ENCODE measurements around the gene PITRM1.

PITRM1 gene

GRCh38 chr10:3207351-3207750, 34.8 kb upstream of the PITRM1 start:
- no peak overlapping the region for H3K23ac ChIP-seq (ENCODE audit: low read length in 2 of 2)

DNA sequence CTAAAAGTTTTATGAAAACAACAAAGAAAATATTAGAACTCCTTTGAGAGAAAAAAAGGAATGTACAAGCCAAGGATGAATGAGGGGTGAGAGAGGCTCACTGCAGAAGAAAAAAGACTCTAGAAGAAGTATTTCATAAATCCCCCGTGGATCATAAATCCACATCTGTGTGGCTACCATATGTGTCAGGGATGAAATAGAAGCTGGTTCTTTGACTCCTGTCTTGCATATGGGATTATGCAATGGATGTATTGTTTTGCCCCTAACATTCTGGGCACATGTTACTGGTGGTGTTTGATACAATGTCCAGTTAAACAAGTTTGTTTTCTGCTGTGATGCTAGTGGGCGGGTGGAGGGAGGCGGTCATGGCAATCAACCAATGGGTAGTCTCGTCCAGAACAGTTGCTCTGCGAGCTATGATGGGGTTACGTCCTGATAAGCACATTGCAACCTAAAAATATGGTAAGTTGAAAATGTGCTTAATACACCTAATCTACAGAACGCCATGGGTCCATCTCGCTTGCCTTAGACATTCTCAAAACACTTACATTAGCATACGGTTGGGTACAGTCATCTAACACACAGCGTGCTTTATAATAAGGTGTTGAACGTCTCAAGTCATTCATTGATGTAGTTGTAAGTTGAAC, 34.1 kb upstream of the PITRM1 start:
- Histone ChIP-seq H2BK15ac (ENCODE audit: low read depth, poor library complexity, severe bottlenecking) (no peak overlapping the region), H3K23ac (ENCODE audit: low read length in 2 of 2) (no peak overlapping the region), H3K4ac (ENCODE audit: low read depth in 1 of 2, low read length in 2 of 2) (no peak overlapping the region), H2BK120ac (ENCODE audit: low read depth, low read length) (no peak overlapping the region), H3K18ac (ENCODE audit: low read depth in 1 of 2, low read length in 2 of 2) (no peak overlapping the region), H3K27ac (ENCODE audit: low read length, poor library complexity, severe bottlenecking) (no peak overlapping the region), H3K4me1 (ENCODE audit: control insufficient read depth, insufficient read depth, low read depth, low read length) (no peaks in the 10 kb centered on the region), H2AK5ac (ENCODE audit: low read length, severe bottlenecking) (no peak overlapping the region), H2AFZ (ENCODE audit: low read depth, low read length) (no peak overlapping the region), H3K79me1 (replicated peaks; ENCODE audit: low read length, poor library complexity, severe bottlenecking) (no peaks in the 10 kb centered on the region), H3K14ac (ENCODE audit: low read length in 2 of 2) (no peak overlapping the region), H3K4me2 (ENCODE audit: low read length, poor library complexity, severe bottlenecking) (no peak overlapping the region), H3K36me3 (ENCODE audit: control insufficient read depth in 1 of 2, insufficient read depth in 2 of 2, low read depth in 1 of 2, low read length in 2 of 2) (no peaks in the 10 kb centered on the region), H3K4me3 (ENCODE audit: insufficient read depth in 1 of 2, low read depth in 1 of 2, low read length in 2 of 2) (no peak overlapping the region), H4K91ac (ENCODE audit: low read length) (no peak overlapping the region), H2BK5ac (ENCODE audit: low read depth, low read length, poor library complexity, severe bottlenecking) (no peak overlapping the region), H3K9me3 (ENCODE audit: control insufficient read depth, low read length) (no peaks in the 10 kb centered on the region), H4K8ac (ENCODE audit: low read length) (no peak overlapping the region), H3K27me3 (ENCODE audit: control insufficient read depth in 1 of 2, insufficient read depth in 1 of 2, low read length in 2 of 2) (peaks cover 0 to 35% of the 10 kb centered on the region in 2 experiments), H3K9ac (ENCODE audit: low read length) (no peak overlapping the region), H2BK12ac (ENCODE audit: low read length in 2 of 2) (no peak overlapping the region)
- WGBS: 95% methylated on average over 8 of the region's 11 CpGs
- no peak for DNase-seq

More at GRCh38 chr10:3207351-3207750, 34.8 kb upstream of the PITRM1 start:
- Histone ChIP-seq H3K4ac (ENCODE audit: low read depth in 1 of 2, low read length in 2 of 2) (no peak overlapping the region), H3K14ac (ENCODE audit: low read length in 2 of 2) (peak overlapping the region in 1 of 2 experiments; percentile 38), H3K36me3 (ENCODE audit: control insufficient read depth in 1 of 2, insufficient read depth in 2 of 2, low read depth in 1 of 2, low read length in 2 of 2) (no peaks in the 10 kb centered on the region), H3K9ac (ENCODE audit: low read length) (no peak overlapping the region), H3K79me1 (replicated peaks; ENCODE audit: low read length, poor library complexity, severe bottlenecking) (no peaks in the 10 kb centered on the region), H2BK120ac (ENCODE audit: low read depth, low read length) (no peak overlapping the region), H4K8ac (ENCODE audit: low read length) (no peak overlapping the region), H2AFZ (ENCODE audit: low read depth, low read length) (no peak overlapping the region), H3K27me3 (ENCODE audit: control insufficient read depth in 1 of 2, insufficient read depth in 1 of 2, low read length in 2 of 2) (peaks cover 0 to 32% of the 10 kb centered on the region in 2 experiments), H3K4me1 (ENCODE audit: control insufficient read depth, insufficient read depth, low read depth, low read length) (no peaks in the 10 kb centered on the region), H2BK5ac (ENCODE audit: low read depth, low read length, poor library complexity, severe bottlenecking) (no peak overlapping the region), H3K27ac (ENCODE audit: low read length, poor library complexity, severe bottlenecking) (no peak overlapping the region), H3K9me3 (ENCODE audit: control insufficient read depth, low read length) (no peaks in the 10 kb centered on the region), H4K91ac (ENCODE audit: low read length) (no peak overlapping the region), H2AK5ac (ENCODE audit: low read length, severe bottlenecking) (no peak overlapping the region), H3K18ac (ENCODE audit: low read depth in 1 of 2, low read length in 2 of 2) (no peak overlapping the region), H3K4me2 (ENCODE audit: low read length, poor library complexity, severe bottlenecking) (no peak overlapping the region), H3K4me3 (ENCODE audit: insufficient read depth in 1 of 2, low read depth in 1 of 2, low read length in 2 of 2) (no peak overlapping the region), H2BK15ac (ENCODE audit: low read depth, poor library complexity, severe bottlenecking) (no peak overlapping the region), H2BK12ac (ENCODE audit: low read length in 2 of 2) (peak overlapping the region in 1 of 2 experiments; percentile 11)
- 83% methylated on average over 8 of the region's 8 CpGs for WGBS
- no peak for DNase-seq

DNA sequence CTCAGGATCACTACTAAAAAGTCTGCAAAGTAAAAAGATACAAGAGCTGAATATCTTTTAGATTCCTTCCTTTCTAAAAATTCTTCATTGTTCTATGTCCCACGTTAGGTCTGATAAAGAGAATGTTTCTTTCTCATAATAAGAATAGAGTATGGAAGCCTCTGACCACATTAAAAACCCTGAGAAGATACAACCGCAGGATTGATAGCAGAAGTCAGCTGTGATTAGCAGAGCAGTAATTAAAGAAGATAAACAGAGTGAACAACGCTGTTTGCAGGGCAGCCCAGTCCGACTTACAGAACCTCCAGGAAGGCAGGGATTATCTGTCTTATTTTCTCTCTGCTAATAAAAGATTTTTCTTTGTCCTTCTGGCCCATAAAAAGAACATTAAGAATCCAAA, 31.4 kb upstream of the PITRM1 start:
- peaks cover under 1% of the 10 kb centered on the region for H3K4me1 ChIP-seq (ENCODE audit: control insufficient read depth, insufficient read depth, low read depth, low read length)
- no peak overlapping the region for H2AK5ac ChIP-seq (ENCODE audit: low read length, severe bottlenecking)
- no peak overlapping the region for H2BK15ac ChIP-seq (ENCODE audit: low read depth, poor library complexity, severe bottlenecking)
- H2BK5ac ChIP-seq (ENCODE audit: low read depth, low read length, poor library complexity, severe bottlenecking): no peak overlapping the region
- no peak overlapping the region for H3K4ac ChIP-seq (ENCODE audit: low read depth in 1 of 2, low read length in 2 of 2)
- H3K9ac ChIP-seq (ENCODE audit: low read length): no peak overlapping the region
- no peak for DNase-seq
- H2BK12ac ChIP-seq (ENCODE audit: low read length in 2 of 2): no peak overlapping the region
- H3K4me3 ChIP-seq (ENCODE audit: insufficient read depth in 1 of 2, low read depth in 1 of 2, low read length in 2 of 2): no peak overlapping the region
- no peak overlapping the region for H3K4me2 ChIP-seq (ENCODE audit: low read length, poor library complexity, severe bottlenecking)
- no peak overlapping the region for H3K18ac ChIP-seq (ENCODE audit: low read depth in 1 of 2, low read length in 2 of 2)
- H3K23ac ChIP-seq (ENCODE audit: low read length in 2 of 2): no peak overlapping the region
- H3K27ac ChIP-seq (ENCODE audit: low read length, poor library complexity, severe bottlenecking): no peak overlapping the region
- H2AFZ ChIP-seq (ENCODE audit: low read depth, low read length): no peak overlapping the region
- 81% methylated on average over 3 of the region's 4 CpGs for WGBS
- H3K27me3 ChIP-seq (ENCODE audit: control insufficient read depth in 1 of 2, insufficient read depth in 1 of 2, low read length in 2 of 2): peaks cover 5 to 39% of the 10 kb centered on the region in 2 experiments
- H3K79me1 ChIP-seq (replicated peaks; ENCODE audit: low read length, poor library complexity, severe bottlenecking): no peaks in the 10 kb centered on the region
- H2BK120ac ChIP-seq (ENCODE audit: low read depth, low read length): no peak overlapping the region
- H4K8ac ChIP-seq (ENCODE audit: low read length): no peak overlapping the region
- no peaks in the 10 kb centered on the region for H3K36me3 ChIP-seq (ENCODE audit: control insufficient read depth in 1 of 2, insufficient read depth in 2 of 2, low read depth in 1 of 2, low read length in 2 of 2)
- no peak overlapping the region for H3K14ac ChIP-seq (ENCODE audit: low read length in 2 of 2)
- H4K91ac ChIP-seq (ENCODE audit: low read length): no peak overlapping the region
- no peaks in the 10 kb centered on the region for H3K9me3 ChIP-seq (ENCODE audit: control insufficient read depth, low read length)

- DNase-seq: no peak
- Histone ChIP-seq H2AK5ac (ENCODE audit: low read length, severe bottlenecking) (no peak overlapping the region), H2BK5ac (ENCODE audit: low read depth, low read length, poor library complexity, severe bottlenecking) (no peak overlapping the region), H3K4me1 (ENCODE audit: control insufficient read depth, insufficient read depth, low read depth, low read length) (peaks cover 6% of the 10 kb centered on the region), H2BK15ac (ENCODE audit: low read depth, poor library complexity, severe bottlenecking) (no peak overlapping the region), H3K4me3 (ENCODE audit: insufficient read depth in 1 of 2, low read depth in 1 of 2, low read length in 2 of 2) (no peak overlapping the region), H3K4me2 (ENCODE audit: low read length, poor library complexity, severe bottlenecking) (no peak overlapping the region), H3K18ac (ENCODE audit: low read depth in 1 of 2, low read length in 2 of 2) (no peak overlapping the region), H3K9me3 (ENCODE audit: control insufficient read depth, low read length) (no peaks in the 10 kb centered on the region), H3K27me3 (ENCODE audit: control insufficient read depth in 1 of 2, insufficient read depth in 1 of 2, low read length in 2 of 2) (peaks cover 6 to 36% of the 10 kb centered on the region in 2 experiments), H3K36me3 (ENCODE audit: control insufficient read depth in 1 of 2, insufficient read depth in 2 of 2, low read depth in 1 of 2, low read length in 2 of 2) (no peaks in the 10 kb centered on the region), H2AFZ (ENCODE audit: low read depth, low read length) (no peak overlapping the region), H3K14ac (ENCODE audit: low read length in 2 of 2) (no peak overlapping the region), H3K9ac (ENCODE audit: low read length) (no peak overlapping the region), H3K4ac (ENCODE audit: low read depth in 1 of 2, low read length in 2 of 2) (no peak overlapping the region), H3K23ac (ENCODE audit: low read length in 2 of 2) (no peak overlapping the region), H2BK12ac (ENCODE audit: low read length in 2 of 2) (no peak overlapping the region), H4K91ac (ENCODE audit: low read length) (no peak overlapping the region), H3K79me1 (replicated peaks; ENCODE audit: low read length, poor library complexity, severe bottlenecking) (no peaks in the 10 kb centered on the region), H4K8ac (ENCODE audit: low read length) (no peak overlapping the region), H2BK120ac (ENCODE audit: low read depth, low read length) (no peak overlapping the region), H3K27ac (ENCODE audit: low read length, poor library complexity, severe bottlenecking) (no peak overlapping the region)
- 97% methylated on average over 11 of the region's 11 CpGs for whole genome bisulfite sequencing
Measured at GRCh38 chr10:3203016-3203811, 30.6 kb upstream of the PITRM1 start.
